ENCODE measurements around the gene GNAT1.

DNA sequence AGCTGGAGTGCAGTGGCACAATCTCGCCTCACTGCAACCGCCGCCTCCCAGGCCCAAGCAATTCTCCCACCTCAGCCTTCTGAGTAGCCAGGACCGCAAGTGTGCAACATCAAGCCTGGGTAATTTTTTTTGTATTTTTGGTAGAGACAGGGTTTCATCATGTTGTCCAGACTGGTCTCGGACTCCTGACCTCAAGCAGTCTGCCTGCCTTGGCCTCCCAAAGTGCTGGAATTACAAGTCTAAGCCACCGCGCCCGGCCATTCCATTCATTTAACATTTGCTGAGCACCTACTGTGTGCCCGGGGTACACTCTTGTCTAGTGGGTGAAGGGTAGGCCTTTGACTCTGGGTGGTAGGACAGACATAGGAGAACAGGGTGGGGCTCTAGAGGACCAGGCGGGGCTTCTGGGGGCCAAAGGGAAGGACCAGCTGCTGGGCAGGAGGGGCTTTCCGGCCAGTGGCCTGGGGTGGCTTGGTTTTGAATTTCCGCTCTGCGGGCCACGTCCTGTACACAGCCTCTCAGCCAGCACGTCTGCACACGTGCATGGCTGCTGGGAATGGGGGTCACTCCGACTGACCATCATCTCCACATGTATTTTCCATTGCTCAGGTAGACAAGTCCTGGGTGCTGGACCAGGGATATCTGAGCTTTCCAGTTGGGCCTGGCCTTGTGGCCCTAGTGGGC, 16.1 kb downstream of the GNAT1 start:
- no peak for TF ChIP-seq POLR2A (IDR thresholded peaks at IDR 0.05)
- TF ChIP-seq, protein P1, sequence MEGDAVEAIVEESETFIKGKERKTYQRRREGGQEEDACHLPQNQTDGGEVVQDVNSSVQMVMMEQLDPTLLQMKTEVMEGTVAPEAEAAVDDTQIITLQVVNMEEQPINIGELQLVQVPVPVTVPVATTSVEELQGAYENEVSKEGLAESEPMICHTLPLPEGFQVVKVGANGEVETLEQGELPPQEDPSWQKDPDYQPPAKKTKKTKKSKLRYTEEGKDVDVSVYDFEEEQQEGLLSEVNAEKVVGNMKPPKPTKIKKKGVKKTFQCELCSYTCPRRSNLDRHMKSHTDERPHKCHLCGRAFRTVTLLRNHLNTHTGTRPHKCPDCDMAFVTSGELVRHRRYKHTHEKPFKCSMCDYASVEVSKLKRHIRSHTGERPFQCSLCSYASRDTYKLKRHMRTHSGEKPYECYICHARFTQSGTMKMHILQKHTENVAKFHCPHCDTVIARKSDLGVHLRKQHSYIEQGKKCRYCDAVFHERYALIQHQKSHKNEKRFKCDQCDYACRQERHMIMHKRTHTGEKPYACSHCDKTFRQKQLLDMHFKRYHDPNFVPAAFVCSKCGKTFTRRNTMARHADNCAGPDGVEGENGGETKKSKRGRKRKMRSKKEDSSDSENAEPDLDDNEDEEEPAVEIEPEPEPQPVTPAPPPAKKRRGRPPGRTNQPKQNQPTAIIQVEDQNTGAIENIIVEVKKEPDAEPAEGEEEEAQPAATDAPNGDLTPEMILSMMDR (IDR thresholded peaks at IDR 0.05), result no peak
